GM21529 (cell line): ENCODE measurements around the gene HS6ST3.

Experiments used
- ATAC-seq: cut with Tn5 transposase; IDR thresholded peaks from one replicate; pipeline ENCODE4 v1.9.1; 2021; ENCODE audit not compliant: unreplicated experiment

HS6ST3 gene

GRCh38 chr13:96294930-96295881, 205.3 kb downstream of the HS6ST3 start:
- no peak for ATAC-seq

DNA sequence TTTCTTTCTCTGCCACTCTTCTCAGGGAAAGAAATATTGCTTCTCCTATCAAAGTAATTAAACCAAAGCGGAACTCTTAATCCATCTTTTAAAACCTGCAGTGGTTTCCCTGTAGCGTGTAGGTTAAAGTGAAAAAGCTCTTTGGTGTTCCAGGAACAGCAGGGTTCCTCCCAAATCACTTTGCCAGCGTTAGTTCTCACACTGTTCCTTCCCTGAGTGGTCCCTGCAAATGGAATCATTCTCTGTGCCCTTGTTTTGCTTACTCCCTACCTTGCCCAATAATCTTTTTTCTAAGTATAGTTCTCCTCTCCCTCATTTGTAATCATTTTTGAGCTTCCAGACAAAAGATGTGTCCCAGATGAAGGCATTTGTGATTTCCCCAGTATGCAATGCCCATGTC, 207.5 kb downstream of the HS6ST3 start:
- no peak for ATAC-seq

DNA sequence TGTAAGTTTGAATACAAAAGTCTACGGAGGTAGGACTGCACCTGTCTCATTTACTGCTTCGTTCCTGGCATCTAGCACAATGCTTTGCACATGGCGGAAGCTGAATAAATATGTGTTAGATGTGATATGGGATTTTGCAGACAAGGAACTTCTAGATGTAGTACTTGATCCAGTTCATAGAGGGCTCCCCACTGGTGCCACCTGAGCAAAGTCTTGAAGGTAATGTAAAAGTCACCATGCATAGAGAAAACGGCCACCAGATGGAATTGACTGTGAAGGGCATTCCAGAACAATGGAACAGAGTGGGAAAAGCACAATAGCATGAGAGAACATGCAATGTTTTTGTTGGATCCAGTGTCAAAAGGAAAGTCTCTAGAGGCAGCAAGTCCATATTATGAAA, 209.3 kb downstream of the HS6ST3 start:
- ATAC-seq, result no peak

GRCh38 chr13:96308568-96308967, 218.7 kb downstream of the HS6ST3 start:
- no peak for ATAC-seq

GRCh38 chr13:96314974-96315373, 225.1 kb downstream of the HS6ST3 start:
- no peak for ATAC-seq

DNA sequence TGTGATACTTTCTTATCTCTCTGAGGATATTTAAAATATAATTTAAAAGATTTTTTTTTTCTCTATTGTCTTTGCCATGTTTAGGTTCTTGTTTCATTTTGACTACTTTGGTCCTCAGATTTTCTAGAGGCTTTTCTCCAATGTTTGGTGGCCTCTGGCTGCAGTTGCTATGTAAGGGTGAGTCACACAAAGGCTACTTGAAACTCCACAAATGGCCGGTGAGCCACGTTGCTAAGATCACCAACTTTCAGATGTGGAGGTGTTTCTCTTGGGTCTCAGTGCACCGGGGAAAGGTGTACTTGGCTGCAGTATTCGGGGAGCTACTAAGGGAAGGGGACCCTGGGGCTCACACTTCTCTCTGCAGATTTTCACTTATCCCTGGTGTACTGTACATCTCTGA, 248.1 kb downstream of the HS6ST3 start:
- no peak for ATAC-seq

GRCh38 chr13:96342286-96342685, 252.4 kb downstream of the HS6ST3 start:
- ATAC-seq, result no peak

GRCh38 chr13:96342852-96343465, 253.1 kb downstream of the HS6ST3 start:
- ATAC-seq, result no peak

GRCh38 chr13:96346921-96347320, 257.0 kb downstream of the HS6ST3 start:
- ATAC-seq, result no peak

DNA sequence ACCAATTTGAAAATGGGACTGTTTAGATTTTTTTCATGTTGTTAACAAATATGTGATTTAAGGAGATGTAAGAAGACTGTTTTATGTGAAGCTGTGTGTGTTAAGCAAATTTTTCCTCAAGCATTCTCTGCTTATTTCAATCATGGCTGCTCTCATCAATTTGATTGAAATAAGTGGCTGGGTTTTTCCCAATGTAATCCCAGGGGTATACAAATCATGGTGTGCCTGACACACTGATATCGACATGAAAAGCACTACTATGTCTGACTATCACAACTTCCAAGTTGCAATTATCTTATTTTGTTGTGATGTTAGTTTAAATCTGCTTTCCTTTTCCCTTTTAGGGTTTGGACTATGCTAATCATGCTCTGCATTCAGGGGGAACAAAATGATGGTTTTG, 283.7 kb downstream of the HS6ST3 start:
- no peak for ATAC-seq

GRCh38 chr13:96377835-96378234, 287.9 kb downstream of the HS6ST3 start:
- no peak for ATAC-seq

DNA sequence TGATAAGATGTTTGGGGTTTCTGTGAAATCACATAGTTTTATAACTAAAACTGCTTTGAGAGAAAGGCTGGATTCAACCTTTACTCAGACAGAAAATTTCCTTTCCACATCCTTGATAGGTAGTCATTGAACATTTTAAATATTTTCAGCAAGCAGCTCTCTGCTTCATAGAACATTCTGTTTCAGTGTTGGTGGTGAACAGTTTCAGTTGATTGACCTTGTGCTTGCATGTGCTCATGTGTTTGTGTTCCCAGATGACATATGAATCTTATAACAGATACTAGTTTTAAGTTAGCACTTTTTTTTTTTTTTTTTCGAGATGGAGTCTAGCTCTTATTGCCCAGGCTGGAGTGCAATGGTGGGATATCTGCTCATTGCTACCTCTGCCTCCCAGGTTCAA, 290.1 kb downstream of the HS6ST3 start:
- ATAC-seq, result no peak

- no peak for ATAC-seq
Observed at GRCh38 chr13:96381681-96382080, 291.8 kb downstream of the HS6ST3 start.

GRCh38 chr13:96388598-96388997, 298.7 kb downstream of the HS6ST3 start:
- ATAC-seq, result no peak

- no peak for ATAC-seq
Observed at GRCh38 chr13:96391606-96392005, 301.7 kb downstream of the HS6ST3 start.

DNA sequence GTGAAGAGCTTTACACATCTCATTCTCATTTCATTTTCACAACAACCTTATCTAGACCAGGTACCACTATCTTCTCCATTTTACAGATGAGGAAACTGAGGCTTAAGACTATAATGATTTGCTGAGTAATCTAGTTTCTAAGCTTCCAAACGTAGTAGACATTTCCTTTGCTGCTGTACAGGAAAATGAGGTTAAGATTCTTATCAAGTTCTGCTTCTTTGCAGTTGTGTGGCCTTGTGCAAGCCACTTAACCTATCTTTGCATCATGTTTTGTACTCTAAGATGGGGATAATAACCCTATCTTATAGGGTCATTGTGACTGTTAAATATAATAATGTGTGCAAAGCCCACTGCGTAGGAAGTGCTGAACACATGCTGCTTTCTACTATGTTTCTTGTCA, 307.9 kb downstream of the HS6ST3 start:
- no peak for ATAC-seq

DNA sequence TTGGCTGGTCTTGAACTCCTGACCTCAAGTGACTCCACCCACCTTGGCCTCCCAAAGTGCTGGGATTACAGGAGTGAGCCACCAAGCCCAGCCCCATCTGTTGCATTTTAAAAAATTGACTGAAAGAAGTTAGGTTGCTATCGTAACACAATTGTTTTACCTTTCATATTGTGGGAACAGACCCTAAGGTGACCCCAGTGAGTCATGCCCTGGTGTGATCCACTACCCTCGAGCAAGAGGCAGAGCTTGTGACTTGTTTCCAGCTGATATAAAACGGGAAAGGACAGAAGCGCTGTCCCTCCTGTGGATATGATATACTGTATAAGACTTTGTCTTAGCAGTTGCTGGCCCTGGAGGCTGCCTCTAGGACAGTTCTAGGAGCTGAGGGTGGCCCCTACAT, 308.6 kb downstream of the HS6ST3 start:
- ATAC-seq, result no peak

DNA sequence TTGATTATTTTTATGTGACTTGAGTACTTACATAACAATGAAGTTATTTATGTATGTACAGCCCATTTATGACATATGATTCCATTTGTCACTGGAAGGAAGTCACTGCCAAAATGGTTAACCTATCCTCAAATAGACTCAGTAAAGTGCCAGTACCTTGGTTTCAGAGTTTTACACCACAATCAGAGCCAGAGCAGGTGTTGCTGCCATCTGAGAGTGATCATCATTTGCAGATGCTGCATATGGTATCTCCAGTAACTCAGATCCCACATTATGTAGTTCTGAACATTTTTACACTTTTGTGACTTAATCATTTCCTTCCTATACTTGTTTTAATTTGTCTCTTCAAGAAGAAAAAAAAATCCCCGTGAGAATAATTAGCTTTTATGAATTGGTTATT, 313.3 kb downstream of the HS6ST3 start:
- ATAC-seq, result no peak

- no peak for ATAC-seq
Observed at GRCh38 chr13:96403651-96404050, 313.7 kb downstream of the HS6ST3 start.

DNA sequence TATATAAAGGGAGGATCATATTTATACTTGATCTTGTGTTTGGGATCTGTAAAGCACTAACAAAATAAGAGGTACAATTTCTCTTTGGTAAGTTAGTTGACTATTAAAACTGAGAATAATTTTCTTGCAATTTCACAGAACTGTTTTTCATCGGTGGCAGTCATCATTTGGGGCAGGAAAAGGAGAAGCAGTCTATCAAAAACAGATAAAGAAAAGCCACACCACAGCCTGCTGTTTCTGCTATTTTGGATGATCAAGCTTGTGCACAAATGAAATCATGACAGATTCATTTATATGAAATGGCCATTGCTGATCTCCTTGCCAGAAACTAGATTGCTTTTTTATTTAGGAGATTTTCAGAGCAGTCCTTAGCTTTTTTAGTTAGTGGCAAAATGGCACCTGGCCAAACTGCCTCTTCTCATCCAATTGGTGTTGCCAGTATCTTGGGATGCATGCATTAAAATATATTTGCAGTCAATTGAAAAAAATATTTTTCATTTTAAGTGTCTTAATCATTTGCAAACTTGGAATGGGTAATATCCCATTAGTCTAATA, 326.0 kb downstream of the HS6ST3 start:
- ATAC-seq, result no peak

GRCh38 chr13:96417939-96418685, 328.2 kb downstream of the HS6ST3 start:
- ATAC-seq, result no peak
